SK-N-SH (cell line): ENCODE data around the gene CLDND1. TPM values are rescaled to one million over a fixed set of nuclear protein-coding genes. Genes with fewer than 3 reads are reported as not detected.

Source experiments
- CTCF ChIA-PET: fragments of 300-600, 350-600 bp; formaldehyde crosslinking; extraction: SDS; loops from one replicate; lab custom pipeline; 2021; lab: Yijun Ruan, JAX
- POLR2A ChIA-PET: fragments of 350-600 bp; sonication (Branson Sonifier 250); formaldehyde crosslinking; extraction: SDS; loops from one replicate; lab custom pipeline; 2020; ENCODE audit warnings: antibody characterized with exemption, inconsistent platforms; lab: Yijun Ruan, JAX
- DNase-seq: peaks from one replicate; pipeline ENCODE4 v3.0.0; 2012
- H2AFZ ChIP-seq: fragments of 200-600 bp; sonication (generic); 2 replicates; pipeline ENCODE4 v1.8.1; 2016; ENCODE audit warnings: antibody characterized with exemption, mild to moderate bottlenecking, low read depth
- H3F3A ChIP-seq: fragments of 200-600 bp; sonication (generic); replicated peaks from 2 replicates; pipeline ENCODE3; 2016; ENCODE audit warnings: antibody characterized with exemption, mild to moderate bottlenecking; ENCODE audit not compliant: insufficient read depth
- H3K27ac ChIP-seq, 2 experiments: fragments of 200-500 bp in 1 of 2; fragments of 200-600 bp in 1 of 2; sonication (Bioruptor generic) in 1 of 2; sonication (generic), shearing (Covaris generic) in 1 of 2; 2 replicates each; pipeline versions ENCODE4 v1.5.1 to v1.6.1; 2014 to 2016; ENCODE audit warnings: low read depth in 2 of 2, inconsistent platforms in 1 of 2, low read length in 1 of 2, mild to moderate bottlenecking in 1 of 2, mixed read lengths in 1 of 2
- H3K27me3 ChIP-seq: fragments of 200-600 bp; sonication (generic), shearing (Covaris generic); 2 replicates; pipeline ENCODE4 v1.6.1; 2016; ENCODE audit warnings: mixed run types; ENCODE audit not compliant: insufficient read depth
- H3K36me3 ChIP-seq, 2 experiments: fragments of 200-500 bp in 1 of 2; fragments of 200-600 bp in 1 of 2; sonication (Bioruptor generic) in 1 of 2; sonication (generic) in 1 of 2; replicated peaks in 1 of 2; 2 replicates each; pipeline versions ENCODE3 to v1.5.1; 2014 to 2016; ENCODE audit warnings: low read length in 1 of 2, mild to moderate bottlenecking in 1 of 2; ENCODE audit not compliant: insufficient read depth in 2 of 2, control insufficient read depth in 1 of 2
- H3K4me1 ChIP-seq, 2 experiments: fragments of 200-500 bp in 1 of 2; fragments of 200-600 bp in 1 of 2; sonication (Bioruptor generic) in 1 of 2; sonication (generic), shearing (Covaris generic) in 1 of 2; 2 replicates each; pipeline versions ENCODE4 v1.5.1 to v1.6.1; 2014 to 2016; ENCODE audit warnings: low read depth in 1 of 2, low read length in 1 of 2, mixed run types in 1 of 2; ENCODE audit not compliant: insufficient read depth in 2 of 2, control insufficient read depth in 1 of 2
- H3K4me2 ChIP-seq: fragments of 200-600 bp; sonication (generic), shearing (Covaris generic); 2 replicates; pipeline ENCODE4 v1.6.1; 2017; ENCODE audit warnings: mixed run types
- H3K4me3 ChIP-seq, 2 experiments: fragments of 200-500 bp in 1 of 2; fragments of 200-600 bp in 1 of 2; sonication (Bioruptor generic) in 1 of 2; sonication (generic), shearing (Covaris generic) in 1 of 2; 2 replicates each; pipeline versions ENCODE4 v1.5.1 to v1.8.1; 2014 to 2016; ENCODE audit warnings: low read depth in 2 of 2, inconsistent platforms in 1 of 2, low read length in 1 of 2, mild to moderate bottlenecking in 1 of 2, mixed read lengths in 1 of 2, moderate library complexity in 1 of 2
- H3K79me2 ChIP-seq: fragments of 200-600 bp; sonication (generic); 2 replicates; pipeline ENCODE4 v1.8.1; 2017; ENCODE audit warnings: mild to moderate bottlenecking; ENCODE audit not compliant: insufficient read depth
- H3K9ac ChIP-seq: fragments of 200-600 bp; sonication (generic); 2 replicates; pipeline ENCODE4 v1.6.1; 2017; ENCODE audit warnings: mixed run types
- H3K9me2 ChIP-seq: fragments of 200-600 bp; sonication (generic); 2 replicates; pipeline ENCODE4 v1.6.1; 2017; ENCODE audit warnings: mixed run types
- H3K9me3 ChIP-seq: fragments of 200-600 bp; sonication (generic); 2 replicates; pipeline ENCODE4 v1.6.1; 2017; ENCODE audit warnings: mixed run types, mild to moderate bottlenecking, moderate library complexity
- H4K20me1 ChIP-seq: fragments of 200-600 bp; sonication (generic); 2 replicates; pipeline ENCODE4 v1.6.1; 2017; ENCODE audit warnings: mild to moderate bottlenecking, mixed run types; ENCODE audit not compliant: insufficient read depth
- ELF1 ChIP-seq: IDR thresholded peaks from 2 replicates; pipeline ENCODE4 v1.4.0; 2012
- FOSL2 ChIP-seq: IDR thresholded peaks from 2 replicates; pipeline ENCODE4 v1.4.0; 2012; ENCODE audit warnings: low read depth, mild to moderate bottlenecking, moderate library complexity, borderline replicate concordance
- FOXJ3 ChIP-seq: sonication (generic); formaldehyde crosslinking; IDR thresholded peaks from 2 replicates; pipeline ENCODE4 v1.5.1; 2020; ENCODE audit warnings: mild to moderate bottlenecking, missing genetic modification reagents
- GABPA ChIP-seq: IDR thresholded peaks from 2 replicates; pipeline ENCODE4 v1.4.0; 2012; ENCODE audit warnings: low read depth, mild to moderate bottlenecking
- JUND ChIP-seq: IDR thresholded peaks from 2 replicates; pipeline ENCODE4 v1.4.0; 2012
- NFIC ChIP-seq: IDR thresholded peaks from 2 replicates; pipeline ENCODE4 v1.4.0; 2012; ENCODE audit warnings: borderline replicate concordance
- PBX3 ChIP-seq: IDR thresholded peaks from 2 replicates; pipeline ENCODE4; 2012
- RAD21 ChIP-seq: IDR thresholded peaks from 2 replicates; pipeline ENCODE4 v1.6.1; 2012; ENCODE audit warnings: mild to moderate bottlenecking, low read length
- REST ChIP-seq: IDR thresholded peaks from 2 replicates; pipeline ENCODE4 v1.6.1; 2012; ENCODE audit warnings: mild to moderate bottlenecking, low read depth, low read length, moderate library complexity
- RFX5 ChIP-seq: IDR thresholded peaks from 2 replicates; pipeline ENCODE4 v1.6.1; 2012; ENCODE audit warnings: mild to moderate bottlenecking, improper control_type of control experiment, low read length
- RXRA ChIP-seq: IDR thresholded peaks from 2 replicates; pipeline ENCODE4 v1.4.0; 2012; ENCODE audit warnings: low read depth, mild to moderate bottlenecking, borderline replicate concordance
- SIN3A ChIP-seq: IDR thresholded peaks from 2 replicates; pipeline ENCODE4 v1.6.1; 2012; ENCODE audit warnings: low read depth, mild to moderate bottlenecking, low read length, moderate library complexity, borderline replicate concordance
- SMC3 ChIP-seq: IDR thresholded peaks from 2 replicates; pipeline ENCODE4 v1.6.1; 2012; ENCODE audit warnings: low read depth, low read length, improper control_type of control experiment
- TAF1 ChIP-seq: IDR thresholded peaks from 2 replicates; pipeline ENCODE4 v1.6.1; 2012; ENCODE audit warnings: low read depth, mild to moderate bottlenecking, low read length, moderate library complexity, borderline replicate concordance
- TCF12 ChIP-seq: IDR thresholded peaks from 2 replicates; pipeline ENCODE4 v1.4.0; 2012
- WGBS: methylation state at CpG from one replicate; pipeline ENCODE4 v1.1.6; 2017; ENCODE audit warnings: low lambda C conversion rate; 5-methylcytosine and 5-hydroxymethylcytosine counted together
- polyA plus RNA-seq, 3 experiments: library from polyadenylated mRNA; depleted of rRNA; stranded (reverse); fragments of >200 nt; gene quantifications; 2 replicates each; pipeline ENCODE4 v1.2.3, GENCODE V29; 2012
- TF ChIP-seq, protein P1 (sequence below): IDR thresholded peaks from 2 replicates; pipeline ENCODE4 v1.4.0; 2012; ENCODE audit warnings: low read depth, borderline replicate concordance
- TF ChIP-seq, protein P2 (sequence below): fragments of 200-600 bp; sonication (generic); IDR thresholded peaks from 2 replicates; pipeline ENCODE4 v1.6.1; 2017; ENCODE audit warnings: antibody characterized with exemption, mild to moderate bottlenecking, moderate library complexity

The CLDND1 gene
- polyA plus RNA-seq, 1 of the 3 experiments (the other 2 are of a cell fraction): 110 TPM

DNA sequence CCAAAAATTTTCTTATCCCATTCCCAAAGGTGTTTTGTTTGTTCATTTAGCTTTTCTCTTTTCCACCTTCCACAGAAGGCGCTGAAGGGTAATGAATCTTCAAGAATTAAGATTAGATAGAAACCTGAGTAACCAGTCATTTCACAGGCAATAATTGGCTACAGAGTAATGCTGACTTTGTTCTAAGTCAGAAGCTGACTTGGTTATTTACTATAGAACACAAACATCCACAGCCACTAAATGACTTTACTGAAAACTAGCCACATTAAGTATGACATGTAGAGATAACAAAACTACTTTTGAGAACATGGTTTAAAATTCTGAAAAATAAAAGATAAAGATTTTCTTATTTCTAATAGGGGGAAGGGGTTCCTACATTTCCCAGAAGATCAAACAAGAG, 7.8 kb downstream of the CLDND1 start (continued):
- TF ChIP-seq, protein P1, sequence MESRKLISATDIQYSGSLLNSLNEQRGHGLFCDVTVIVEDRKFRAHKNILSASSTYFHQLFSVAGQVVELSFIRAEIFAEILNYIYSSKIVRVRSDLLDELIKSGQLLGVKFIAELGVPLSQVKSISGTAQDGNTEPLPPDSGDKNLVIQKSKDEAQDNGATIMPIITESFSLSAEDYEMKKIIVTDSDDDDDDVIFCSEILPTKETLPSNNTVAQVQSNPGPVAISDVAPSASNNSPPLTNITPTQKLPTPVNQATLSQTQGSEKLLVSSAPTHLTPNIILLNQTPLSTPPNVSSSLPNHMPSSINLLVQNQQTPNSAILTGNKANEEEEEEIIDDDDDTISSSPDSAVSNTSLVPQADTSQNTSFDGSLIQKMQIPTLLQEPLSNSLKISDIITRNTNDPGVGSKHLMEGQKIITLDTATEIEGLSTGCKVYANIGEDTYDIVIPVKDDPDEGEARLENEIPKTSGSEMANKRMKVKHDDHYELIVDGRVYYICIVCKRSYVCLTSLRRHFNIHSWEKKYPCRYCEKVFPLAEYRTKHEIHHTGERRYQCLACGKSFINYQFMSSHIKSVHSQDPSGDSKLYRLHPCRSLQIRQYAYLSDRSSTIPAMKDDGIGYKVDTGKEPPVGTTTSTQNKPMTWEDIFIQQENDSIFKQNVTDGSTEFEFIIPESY: no peak
- TF ChIP-seq, all 33 proteins: peak for 0

DNA sequence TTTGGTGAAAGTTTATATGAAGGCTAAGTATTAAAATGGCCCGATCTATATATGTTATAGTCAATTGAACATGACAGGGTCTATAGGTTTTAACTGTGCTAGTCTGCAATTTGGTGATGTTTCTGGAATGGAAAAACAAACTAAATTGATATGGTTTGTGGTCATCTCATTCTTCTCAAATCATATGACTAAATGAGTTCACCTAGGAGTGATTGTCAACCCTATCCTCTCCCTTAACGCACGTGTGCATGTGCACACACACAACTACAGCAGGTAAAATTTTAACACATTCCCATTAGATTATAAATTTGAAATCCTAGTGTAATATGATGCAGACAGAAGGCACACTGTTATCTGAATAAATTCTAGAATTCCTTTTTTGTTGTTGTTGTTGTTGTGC, 9.0 kb downstream of the CLDND1 start:
- H3K36me3 ChIP-seq: peaks cover 40 to 43% of the 10 kb centered on the region in 2 experiments
- peaks cover 6% of the 10 kb centered on the region for H3F3A ChIP-seq
- H4K20me1 ChIP-seq: no peaks in the 10 kb centered on the region
- H3K9me2 ChIP-seq: no peaks in the 10 kb centered on the region
- H3K4me2 ChIP-seq: no peak overlapping the region
- no peak overlapping the region for H3K4me3 ChIP-seq
- H3K9ac ChIP-seq: no peak overlapping the region
- WGBS: 97% methylated on average over 3 of the region's 3 CpGs
- peaks cover 4% of the 10 kb centered on the region; the same call in 1 of the 2 replicates for H3K79me2 ChIP-seq
- H3K27me3 ChIP-seq: no peaks in the 10 kb centered on the region
- POLR2A ChIA-PET: no interaction called here
- no peaks in the 10 kb centered on the region for H3K9me3 ChIP-seq
- DNase-seq: no peak
- no peak overlapping the region for H2AFZ ChIP-seq
- no peaks in the 10 kb centered on the region for H3K4me1 ChIP-seq
- no peak overlapping the region for H3K27ac ChIP-seq
- TF ChIP-seq PBX3: no peak
- TF ChIP-seq SMC3: no peak
- TF ChIP-seq RFX5: no peak
- TF ChIP-seq, protein P2, sequence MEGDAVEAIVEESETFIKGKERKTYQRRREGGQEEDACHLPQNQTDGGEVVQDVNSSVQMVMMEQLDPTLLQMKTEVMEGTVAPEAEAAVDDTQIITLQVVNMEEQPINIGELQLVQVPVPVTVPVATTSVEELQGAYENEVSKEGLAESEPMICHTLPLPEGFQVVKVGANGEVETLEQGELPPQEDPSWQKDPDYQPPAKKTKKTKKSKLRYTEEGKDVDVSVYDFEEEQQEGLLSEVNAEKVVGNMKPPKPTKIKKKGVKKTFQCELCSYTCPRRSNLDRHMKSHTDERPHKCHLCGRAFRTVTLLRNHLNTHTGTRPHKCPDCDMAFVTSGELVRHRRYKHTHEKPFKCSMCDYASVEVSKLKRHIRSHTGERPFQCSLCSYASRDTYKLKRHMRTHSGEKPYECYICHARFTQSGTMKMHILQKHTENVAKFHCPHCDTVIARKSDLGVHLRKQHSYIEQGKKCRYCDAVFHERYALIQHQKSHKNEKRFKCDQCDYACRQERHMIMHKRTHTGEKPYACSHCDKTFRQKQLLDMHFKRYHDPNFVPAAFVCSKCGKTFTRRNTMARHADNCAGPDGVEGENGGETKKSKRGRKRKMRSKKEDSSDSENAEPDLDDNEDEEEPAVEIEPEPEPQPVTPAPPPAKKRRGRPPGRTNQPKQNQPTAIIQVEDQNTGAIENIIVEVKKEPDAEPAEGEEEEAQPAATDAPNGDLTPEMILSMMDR: no peak
- no peak for TF ChIP-seq TCF12
- no peak for TF ChIP-seq FOXJ3 (CRISPR knock-in tag)
- no peak for TF ChIP-seq GABPA
- TF ChIP-seq JUND: no peak
- TF ChIP-seq FOSL2: no peak
- TF ChIP-seq ELF1: no peak
- no peak for TF ChIP-seq SIN3A
- TF ChIP-seq RAD21: no peak
- TF ChIP-seq REST: no peak
- no peak for TF ChIP-seq NFIC
- TF ChIP-seq RXRA: no peak
- TF ChIP-seq TAF1: no peak
- CTCF ChIA-PET: no interaction called here
